GM12875 (cell line): ENCODE results near the gene DEDD2.

Experiments used
- H3K4me3 ChIP-seq: one replicate; pipeline ENCODE4 v1.5.1; 2011; ENCODE audit warnings: low read depth, low read length, control low read depth
- TF ChIP-seq, protein P1 (sequence below): IDR thresholded peaks from 2 replicates; pipeline ENCODE4 v1.5.1; 2011; ENCODE audit warnings: low read depth, mild to moderate bottlenecking, control low read depth, inconsistent platforms, low read length, moderate library complexity, borderline replicate concordance; ENCODE audit not compliant: insufficient read depth

Gene DEDD2

DNA sequence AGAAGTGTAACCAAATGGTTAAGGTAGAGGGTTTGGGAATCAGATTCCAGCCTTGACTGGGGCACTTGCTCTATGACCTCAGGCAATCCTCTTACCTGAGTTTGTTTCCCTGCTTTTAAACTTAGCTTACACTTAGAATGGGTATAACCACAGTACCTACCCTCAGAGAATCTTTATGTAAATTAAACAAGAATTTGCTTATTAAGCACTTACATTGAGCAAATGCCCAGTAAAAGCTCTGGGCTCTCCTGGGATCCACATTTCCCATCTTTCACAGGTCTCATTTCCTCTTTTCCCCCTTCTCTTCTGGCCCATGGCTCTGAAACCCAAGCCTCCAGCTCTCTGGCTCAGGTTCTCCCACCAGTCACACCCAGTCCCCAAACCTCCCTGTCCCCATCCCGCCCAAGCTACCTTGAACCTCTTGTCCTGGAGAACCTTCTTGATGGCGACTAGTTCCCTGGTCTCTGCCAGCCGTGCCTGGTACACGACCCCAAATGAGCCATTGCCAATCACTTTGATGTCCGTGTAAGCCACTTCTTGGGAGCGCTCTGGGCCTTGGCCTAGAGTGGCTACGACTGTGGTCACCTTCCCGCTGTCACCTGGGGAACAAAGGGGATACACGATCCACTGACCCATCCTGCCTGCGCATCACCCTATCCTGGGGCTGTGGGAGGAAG is 22.2 kb upstream of the DEDD2 start:
- H3K4me3 ChIP-seq = no peak overlapping the region
- TF ChIP-seq, protein P1, sequence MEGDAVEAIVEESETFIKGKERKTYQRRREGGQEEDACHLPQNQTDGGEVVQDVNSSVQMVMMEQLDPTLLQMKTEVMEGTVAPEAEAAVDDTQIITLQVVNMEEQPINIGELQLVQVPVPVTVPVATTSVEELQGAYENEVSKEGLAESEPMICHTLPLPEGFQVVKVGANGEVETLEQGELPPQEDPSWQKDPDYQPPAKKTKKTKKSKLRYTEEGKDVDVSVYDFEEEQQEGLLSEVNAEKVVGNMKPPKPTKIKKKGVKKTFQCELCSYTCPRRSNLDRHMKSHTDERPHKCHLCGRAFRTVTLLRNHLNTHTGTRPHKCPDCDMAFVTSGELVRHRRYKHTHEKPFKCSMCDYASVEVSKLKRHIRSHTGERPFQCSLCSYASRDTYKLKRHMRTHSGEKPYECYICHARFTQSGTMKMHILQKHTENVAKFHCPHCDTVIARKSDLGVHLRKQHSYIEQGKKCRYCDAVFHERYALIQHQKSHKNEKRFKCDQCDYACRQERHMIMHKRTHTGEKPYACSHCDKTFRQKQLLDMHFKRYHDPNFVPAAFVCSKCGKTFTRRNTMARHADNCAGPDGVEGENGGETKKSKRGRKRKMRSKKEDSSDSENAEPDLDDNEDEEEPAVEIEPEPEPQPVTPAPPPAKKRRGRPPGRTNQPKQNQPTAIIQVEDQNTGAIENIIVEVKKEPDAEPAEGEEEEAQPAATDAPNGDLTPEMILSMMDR = no peak

DNA sequence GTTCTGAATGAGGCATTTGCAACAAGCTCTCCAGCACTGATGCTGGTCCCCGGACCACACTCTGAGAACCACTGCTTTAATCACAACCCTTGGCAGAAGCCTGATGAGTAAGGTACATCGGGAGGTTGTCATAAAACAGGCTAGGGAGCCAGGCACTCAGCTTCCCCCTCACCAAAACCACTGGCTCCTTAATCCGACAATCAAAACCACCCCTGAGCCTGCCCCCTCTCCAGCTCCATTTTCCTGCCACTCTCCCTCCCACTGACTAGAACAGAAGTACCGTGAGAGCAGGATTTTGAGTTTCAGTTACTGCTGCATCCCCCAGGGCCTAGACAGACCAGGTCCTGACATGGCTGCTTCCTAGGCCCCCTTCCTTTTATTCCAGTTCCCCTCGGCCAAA is 17.7 kb upstream of the DEDD2 start:
- TF ChIP-seq, protein P1 = no peak
- no peak overlapping the region for H3K4me3 ChIP-seq

DNA sequence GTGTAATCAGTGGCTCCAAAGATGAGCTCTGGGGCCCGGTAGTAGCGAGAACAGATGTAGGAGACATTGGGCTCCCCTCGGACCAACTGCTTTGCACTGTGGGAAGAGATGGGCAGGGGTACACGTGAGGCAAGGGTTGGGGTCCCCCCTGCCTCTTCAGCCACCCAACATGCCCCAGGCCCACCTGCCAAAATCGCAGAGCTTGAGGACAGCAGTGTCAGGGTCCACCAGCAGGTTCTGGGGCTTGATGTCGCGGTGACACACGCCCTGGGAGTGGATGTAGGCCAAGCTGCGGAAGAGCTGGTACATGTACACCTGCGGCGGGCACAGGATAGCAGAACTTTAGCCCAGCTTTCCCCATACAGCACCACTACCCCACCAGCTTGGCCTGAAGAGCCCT is 16.9 kb upstream of the DEDD2 start:
- TF ChIP-seq, protein P1 = no peak
- H3K4me3 ChIP-seq = no peak overlapping the region

DNA sequence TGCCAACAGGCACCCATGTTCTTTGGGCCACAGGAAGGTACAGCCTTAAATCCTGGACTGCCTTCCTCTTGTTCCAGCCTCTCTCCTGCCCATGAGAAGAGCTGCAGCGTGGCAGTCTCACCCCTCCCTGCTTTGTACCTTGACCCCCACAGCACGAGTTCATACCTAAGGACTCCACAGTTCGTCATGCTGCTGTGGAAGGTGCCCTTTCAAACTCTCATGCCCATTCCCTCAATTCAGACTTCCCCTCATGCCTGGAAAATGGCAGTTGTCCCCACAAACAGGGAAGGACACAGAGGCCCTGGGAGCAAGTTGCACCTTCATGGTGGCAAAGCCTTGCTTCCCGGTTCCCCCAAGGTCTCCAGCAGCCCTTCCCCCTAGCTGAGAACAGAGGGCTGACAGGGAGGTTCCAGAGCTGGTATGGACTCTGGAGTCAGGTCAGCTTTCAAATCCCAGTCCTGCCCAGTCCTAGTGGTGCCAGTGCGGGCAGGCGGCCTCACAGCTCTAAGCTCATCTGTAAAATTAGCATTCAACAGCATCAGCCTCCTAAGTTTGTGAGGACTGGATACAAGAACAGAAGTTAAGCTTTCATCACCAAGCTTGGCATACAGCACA is 16.3 kb upstream of the DEDD2 start:
- TF ChIP-seq, protein P1 = no peak
- no peak overlapping the region for H3K4me3 ChIP-seq

DNA sequence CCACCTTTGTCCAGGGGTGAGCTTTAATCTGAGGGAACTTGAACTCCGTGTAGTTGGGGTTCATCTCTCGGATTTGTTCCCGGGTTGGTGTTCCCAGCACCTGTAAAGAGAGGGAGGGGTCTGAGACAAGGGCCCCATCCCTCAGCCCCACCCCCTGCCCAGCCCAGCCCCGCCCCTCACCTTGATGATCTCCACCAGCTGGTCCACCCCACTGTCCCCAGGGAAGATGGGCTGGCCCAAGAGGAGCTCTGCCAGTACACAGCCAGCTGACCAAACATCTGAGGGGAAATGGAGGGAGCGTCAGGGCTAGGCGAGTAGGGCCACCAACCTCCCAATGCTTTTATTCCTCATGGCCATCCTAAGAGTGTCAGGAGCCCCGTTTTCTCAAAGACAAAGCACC is 15.6 kb upstream of the DEDD2 start:
- no peak overlapping the region for H3K4me3 ChIP-seq
- TF ChIP-seq, protein P1 = no peak

DNA sequence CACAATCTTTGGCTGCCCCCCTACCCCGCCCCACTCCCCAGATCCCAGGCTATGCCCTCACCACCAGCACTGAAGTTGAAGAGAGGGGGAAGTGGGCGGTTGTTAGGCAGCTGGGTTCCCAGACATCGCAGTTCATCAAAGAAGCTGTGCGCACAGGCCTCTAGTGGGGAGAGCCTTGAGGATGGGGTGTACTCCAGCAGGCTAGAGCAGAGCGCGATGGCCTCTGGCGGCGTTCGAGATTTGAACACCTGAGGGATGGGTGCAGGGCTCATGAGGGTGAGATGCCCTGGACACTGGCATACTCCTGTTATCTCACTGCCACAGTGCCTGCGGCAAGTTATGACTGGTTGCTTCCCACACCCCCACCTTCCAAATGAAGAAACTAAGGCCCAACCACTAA is 15.0 kb upstream of the DEDD2 start:
- H3K4me3 ChIP-seq = no peak overlapping the region
- TF ChIP-seq, protein P1 = no peak

DNA sequence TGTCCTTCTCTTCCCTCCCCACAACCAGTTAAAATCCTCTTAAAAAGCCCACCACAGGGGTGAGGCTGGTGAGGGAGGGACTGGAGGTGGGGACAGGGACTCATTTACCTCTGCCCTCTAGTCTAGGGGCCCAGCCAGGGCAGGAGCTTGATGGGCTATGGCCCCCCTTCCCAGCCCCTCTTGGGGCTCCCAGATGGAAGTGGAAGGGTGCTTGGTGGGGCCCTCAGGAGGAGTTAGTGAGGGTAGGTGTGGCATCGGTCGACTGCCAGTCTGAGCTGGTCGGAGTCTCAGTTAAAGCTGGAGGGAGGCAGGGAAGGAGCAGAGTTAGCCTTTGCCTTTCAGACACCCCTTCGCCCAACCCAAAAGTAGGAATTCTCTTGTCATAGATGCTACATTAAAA is 13.1 kb upstream of the DEDD2 start:
- no peak overlapping the region for H3K4me3 ChIP-seq
- TF ChIP-seq, protein P1 = no peak
